ENCODE measurements around the gene SOCS1.
"Not testable (repeated sequence)": the region's sequence is repeated elsewhere in the genome, so short reads cannot be mapped to it uniquely, and the experiment has no call there.

SOCS1 gene

GRCh38 chr16:11255737-11256660, at the start of gene SOCS1:
TSS of gene SOCS1 (minus strand) at chr16:11256204. CDS start at chr16:11255478, 726 bp downstream.
- DNase-seq (ENCODE audit: low read depth in 2 of 3, low spot score in 2 of 3) = peak; percentile 83 to 89 (median 85)

DNA sequence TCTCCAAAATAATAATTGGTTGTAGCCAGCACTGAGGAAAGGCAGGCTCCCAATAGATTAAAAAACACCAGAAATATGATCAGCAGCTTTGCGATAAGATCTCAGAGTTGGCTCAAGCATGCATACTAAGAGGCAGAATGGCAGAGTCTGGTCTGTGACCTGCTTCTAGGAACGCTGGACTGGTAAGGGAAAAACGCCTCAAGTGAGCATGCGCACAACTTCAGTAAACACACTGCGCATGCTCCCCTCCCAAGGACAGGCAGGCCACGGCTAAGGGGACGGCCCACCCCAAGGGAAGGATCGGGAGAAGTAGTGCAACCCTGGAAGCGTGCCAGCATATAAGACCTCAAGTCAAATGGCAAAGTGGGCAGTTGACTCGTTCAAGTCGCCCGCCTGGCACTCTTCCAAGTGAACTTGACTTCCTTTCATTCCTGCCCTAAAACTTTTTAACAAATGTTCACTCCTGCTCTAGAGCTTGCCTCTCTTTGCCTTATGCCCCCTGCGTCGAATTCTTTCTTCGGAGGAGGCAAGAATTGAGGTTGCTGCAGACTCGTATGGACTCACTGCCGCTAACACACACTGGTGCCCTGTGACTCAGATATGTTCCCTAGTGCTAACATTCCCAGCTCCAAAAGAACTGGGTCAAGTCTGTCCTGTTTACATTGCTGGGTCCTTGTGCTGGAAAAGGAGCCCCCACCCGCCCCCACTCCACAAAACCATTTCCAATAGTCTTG, 47.6 kb upstream of the SOCS1 start:
- DNase-seq (ENCODE audit: low read depth in 2 of 3, low spot score in 2 of 3) = no peak

- DNase-seq (ENCODE audit: low read depth in 2 of 3, low spot score in 2 of 3) = no peak
Observed at GRCh38 chr16:11302977-11303376, 47.0 kb upstream of the SOCS1 start.

DNA sequence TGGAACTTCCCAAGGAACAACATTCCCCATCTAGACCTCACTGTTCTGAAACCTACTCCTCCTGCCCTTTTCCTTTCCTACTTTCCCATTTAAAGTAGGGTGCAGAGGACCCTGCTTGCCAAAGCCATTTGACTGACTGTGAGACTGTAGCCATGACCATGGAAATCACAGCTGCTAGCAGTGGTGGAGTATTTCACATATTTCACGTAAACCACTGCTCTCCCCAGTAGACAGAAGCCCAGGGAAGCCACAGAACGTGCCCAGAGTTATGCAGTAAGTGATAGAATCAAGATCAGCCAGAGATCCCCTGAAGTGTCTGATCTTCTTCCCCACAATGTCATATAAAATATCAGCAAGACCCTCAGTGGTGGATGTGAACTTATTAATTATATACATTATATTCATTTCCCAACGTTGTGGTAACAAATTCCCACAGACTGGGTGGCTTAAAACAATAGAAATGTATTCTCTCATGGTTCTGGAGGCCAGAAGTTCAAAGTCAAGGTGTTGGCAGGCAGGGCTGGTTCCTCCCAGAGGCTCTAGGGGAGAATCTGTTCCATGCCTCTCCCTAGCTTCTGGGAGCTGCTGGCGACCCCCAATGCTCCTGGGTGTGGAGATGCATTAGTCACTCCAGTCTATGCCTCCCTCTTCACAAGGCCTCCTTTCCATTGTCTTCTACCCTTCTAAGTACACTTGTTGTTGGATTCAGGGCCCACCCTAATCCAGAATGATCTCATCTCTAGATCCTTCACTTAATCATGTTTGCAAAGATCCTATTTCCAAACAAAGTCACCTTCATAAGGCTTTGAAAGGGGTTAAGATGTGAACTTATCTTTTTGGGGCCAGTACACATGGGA, 45.9 kb upstream of the SOCS1 start:
- no peak for DNase-seq (ENCODE audit: low read depth in 2 of 3, low spot score in 2 of 3)

GRCh38 chr16:11300560-11300892, 44.5 kb upstream of the SOCS1 start:
- DNase-seq (ENCODE audit: low read depth in 2 of 3, low spot score in 2 of 3) = no peak

- DNase-seq (ENCODE audit: low read depth in 2 of 3, low spot score in 2 of 3) = no peak
Observed at GRCh38 chr16:11299865-11300559, 44.0 kb upstream of the SOCS1 start.

DNA sequence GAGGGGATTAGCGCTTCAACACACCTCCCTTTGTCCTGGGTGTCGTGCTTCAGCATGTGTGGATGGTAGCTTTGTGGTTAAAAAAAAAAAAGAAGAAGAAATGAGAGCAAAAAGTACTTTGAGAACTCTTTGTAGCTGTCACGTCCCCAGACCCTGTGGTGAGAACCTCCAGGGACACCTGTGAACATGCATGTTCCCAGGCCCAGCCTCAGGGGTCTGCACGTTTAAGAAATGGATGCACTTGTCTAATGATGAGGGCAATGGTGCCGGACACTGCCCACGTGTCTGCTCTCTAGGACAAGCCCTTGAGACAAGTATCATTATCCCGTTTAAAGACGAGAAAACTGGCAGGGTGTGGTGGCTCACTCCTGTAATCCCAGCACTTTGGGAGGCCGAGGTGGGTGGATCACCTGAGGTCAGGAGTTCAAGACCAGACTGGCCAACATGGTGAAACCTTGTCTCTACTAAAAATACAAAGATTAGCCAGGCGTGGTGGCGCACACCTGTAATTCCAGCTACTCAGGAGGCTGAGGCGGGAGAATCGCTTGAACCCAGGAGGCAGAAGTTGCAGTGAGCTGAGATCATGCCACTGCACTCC, 43.0 kb upstream of the SOCS1 start:
- not testable (repeated sequence) for DNase-seq (ENCODE audit: low read depth in 2 of 3, low spot score in 2 of 3)

GRCh38 chr16:11298143-11298900, 42.3 kb upstream of the SOCS1 start:
- DNase-seq (ENCODE audit: low read depth in 2 of 3, low spot score in 2 of 3) = no peak

GRCh38 chr16:11297492-11298142, 41.6 kb upstream of the SOCS1 start:
- peak; percentile 28 to 41 (median 31) for DNase-seq (ENCODE audit: low read depth in 2 of 3, low spot score in 2 of 3)

DNA sequence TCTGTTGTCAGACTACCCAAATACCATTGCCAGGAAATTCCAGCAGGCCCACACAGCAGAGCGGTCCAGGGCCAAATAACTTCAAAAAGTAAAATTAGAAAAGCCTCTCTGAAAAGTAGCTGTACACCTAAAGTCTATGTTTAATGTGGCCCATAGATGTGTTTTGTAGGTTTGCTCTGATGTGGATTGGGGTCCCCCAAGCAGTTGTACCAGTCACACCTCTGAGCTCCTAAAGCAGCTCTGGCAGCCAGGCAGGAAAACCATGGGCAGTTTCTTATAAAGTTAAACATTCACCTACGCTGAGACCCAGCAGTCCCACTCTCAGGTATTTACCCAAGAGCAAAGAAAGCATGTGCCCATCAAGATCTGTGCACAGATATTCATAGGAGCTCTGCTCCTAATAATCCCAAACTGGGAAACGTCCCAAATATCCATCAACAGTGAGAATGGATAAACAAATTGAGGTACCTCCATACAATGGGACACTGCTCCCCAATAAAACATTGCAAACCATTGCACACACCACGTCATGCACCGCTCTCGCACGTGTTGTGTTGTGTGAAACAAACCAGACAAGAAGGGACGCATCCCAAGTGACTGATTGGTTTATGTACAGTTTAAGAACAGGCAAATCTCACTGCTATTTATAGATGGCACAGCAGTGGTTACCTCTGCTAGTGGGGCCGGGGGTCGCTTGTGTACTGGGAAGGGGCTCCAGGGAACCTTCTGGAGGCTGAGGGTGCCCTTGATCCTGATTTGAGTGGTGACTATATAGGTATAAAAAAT, 40.9 kb upstream of the SOCS1 start:
- no peak for DNase-seq (ENCODE audit: low read depth in 2 of 3, low spot score in 2 of 3)

DNA sequence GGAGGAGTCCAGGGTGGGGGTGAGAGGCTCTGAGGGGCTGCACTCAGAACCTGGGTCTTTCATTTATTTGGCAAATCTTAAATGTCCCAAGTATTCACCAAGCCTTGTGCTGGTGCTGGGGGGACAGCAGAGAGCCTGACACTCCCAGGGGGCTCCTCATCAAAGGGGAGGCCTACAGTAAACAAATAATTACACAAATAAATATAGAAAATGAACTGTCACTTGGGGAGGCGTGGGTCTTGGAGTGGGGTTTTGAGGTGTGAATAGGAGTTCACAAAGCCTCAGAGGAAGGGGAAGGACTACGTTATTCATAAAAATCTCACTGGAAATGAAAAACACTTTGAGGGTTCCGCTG, 40.3 kb upstream of the SOCS1 start:
- no peak for DNase-seq (ENCODE audit: low read depth in 2 of 3, low spot score in 2 of 3)

GRCh38 chr16:11295672-11296071, 39.7 kb upstream of the SOCS1 start:
- no peak for DNase-seq (ENCODE audit: low read depth in 2 of 3, low spot score in 2 of 3)

DNA sequence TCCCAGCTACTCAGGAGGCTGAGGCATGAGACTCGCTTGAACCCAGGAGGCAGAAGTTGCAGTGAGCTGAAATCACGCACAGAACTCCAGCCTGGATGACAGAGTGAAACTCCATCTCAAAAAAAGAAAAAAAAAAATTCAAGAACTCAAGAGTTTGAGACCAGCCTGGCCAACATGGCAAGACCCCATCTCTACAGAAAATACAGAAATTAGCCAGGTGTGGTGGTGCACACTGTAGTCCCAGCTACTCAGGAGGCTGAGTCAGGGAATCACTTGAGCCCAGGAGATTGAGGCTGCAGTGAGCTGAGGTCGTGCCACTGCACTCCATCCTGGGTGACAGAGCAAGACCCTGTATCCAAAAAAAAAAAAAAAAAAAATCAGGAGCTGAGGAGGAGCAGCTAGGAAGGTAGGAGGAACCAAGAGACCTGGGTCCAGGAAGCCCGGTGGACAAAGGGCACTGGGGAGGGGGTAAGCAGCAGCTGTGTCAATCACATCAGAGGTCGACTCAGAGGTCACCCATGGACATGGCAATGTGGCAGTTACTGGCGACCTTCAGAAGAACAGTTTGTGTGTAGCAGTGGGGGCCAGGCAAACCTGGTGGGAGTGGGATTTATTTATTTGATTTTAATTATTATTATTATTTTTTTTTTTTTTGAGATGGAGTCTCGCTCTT, 36.2 kb upstream of the SOCS1 start:
- no peak for DNase-seq (ENCODE audit: low read depth in 2 of 3, low spot score in 2 of 3)

DNA sequence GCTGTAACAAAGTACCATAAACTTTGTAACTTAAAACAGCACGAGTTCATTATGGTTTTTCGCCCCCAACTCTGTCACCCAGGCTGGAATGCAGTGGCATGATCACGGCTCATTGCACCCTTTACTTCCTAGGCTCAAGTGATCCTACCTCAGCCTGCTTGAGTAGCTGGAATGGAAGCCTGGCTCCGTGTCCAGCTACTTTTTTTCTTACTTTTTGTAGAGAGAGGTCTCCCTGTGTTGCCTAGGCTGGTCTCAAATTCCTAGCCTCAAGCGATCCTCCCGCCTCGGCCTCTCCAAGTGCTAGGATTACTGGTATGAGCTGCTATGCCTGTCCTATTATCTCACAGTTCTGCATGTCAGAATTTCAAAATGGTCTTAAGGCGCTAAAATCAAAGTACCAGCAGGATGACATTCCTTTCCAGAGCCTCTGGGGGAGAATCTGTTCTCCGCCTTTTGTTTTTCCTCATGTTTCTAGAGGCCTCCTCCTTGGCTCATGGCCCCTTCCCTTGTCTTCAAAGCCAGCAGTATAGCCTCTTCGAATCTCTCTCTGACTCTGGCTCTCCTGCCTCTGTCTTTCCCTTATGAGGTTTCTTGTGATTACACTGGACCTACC, 35.2 kb upstream of the SOCS1 start:
- DNase-seq (ENCODE audit: low read depth in 2 of 3, low spot score in 2 of 3) = no peak

DNA sequence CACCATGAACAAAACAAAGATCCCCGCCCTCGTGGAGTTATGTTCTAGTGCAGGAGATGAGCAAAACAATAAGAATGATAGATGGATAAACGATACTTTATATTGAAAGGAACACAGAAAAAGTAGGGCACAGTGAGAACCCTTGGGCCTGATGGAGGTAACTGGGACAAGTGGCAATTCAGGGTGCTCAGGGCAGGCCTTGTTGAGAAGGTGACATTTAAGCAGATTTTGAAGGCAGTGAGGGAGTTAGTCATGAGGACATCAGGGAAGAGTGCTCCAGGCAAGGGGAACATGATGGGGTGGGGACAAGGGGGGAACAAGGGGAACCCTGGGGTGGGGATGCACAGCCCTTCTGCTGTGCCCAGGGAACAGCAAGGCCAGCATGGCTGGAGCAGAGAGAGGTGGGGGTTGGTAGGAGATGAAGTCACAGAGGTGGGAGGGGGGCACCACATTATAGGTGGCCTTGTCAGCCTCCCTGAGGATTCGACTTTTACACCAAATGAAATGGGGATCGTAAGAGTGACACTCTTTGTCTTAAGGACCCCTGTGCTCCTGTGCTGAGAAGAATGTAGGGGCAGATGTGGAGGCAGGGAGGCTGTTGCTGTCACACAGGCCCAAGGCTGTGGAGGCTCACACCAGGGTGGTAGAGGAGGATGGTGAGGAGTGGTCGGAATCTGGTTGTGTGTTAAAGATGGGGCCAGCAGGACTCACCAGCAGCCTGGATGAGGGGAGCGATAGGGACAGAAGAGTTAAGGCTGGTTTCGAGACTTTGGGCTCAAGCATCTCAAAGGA, 34.3 kb upstream of the SOCS1 start:
- DNase-seq (ENCODE audit: low read depth in 2 of 3, low spot score in 2 of 3) = no peak

GRCh38 chr16:11289696-11290095, 33.7 kb upstream of the SOCS1 start:
- DNase-seq (ENCODE audit: low read depth in 2 of 3, low spot score in 2 of 3) = not testable (repeated sequence)

- no peak for DNase-seq (ENCODE audit: low read depth in 2 of 3, low spot score in 2 of 3)
Observed at GRCh38 chr16:11289202-11289601, 33.2 kb upstream of the SOCS1 start.
